DND-41 (cell line): ENCODE results near the gene NDUFB2.

Experiments used
- ATAC-seq: fragments of 200-7000 bp; cut with Tn5 transposase; 3 replicates; pipeline ENCODE4 v1.9.1; 2021; ENCODE audit warnings: low read depth; ENCODE audit not compliant: insufficient read depth
- DNase-seq: peaks from one replicate; pipeline ENCODE4 v3.0.0-alpha.2; 2020
- H2AFZ ChIP-seq: 2 replicates; pipeline ENCODE4 v1.6.0; 2012; ENCODE audit warnings: low read depth, low read length
- H3K27ac ChIP-seq: 2 replicates; pipeline ENCODE4 v1.5.1; 2012; ENCODE audit warnings: low read length, inconsistent platforms
- H3K27me3 ChIP-seq: fragments of 200-600 bp; sonication (generic); 2 replicates; pipeline ENCODE4 v1.6.0; 2012; ENCODE audit warnings: low read length, mild to moderate bottlenecking, inconsistent platforms; ENCODE audit not compliant: insufficient read depth, poor library complexity
- H3K36me3 ChIP-seq: 2 replicates; pipeline ENCODE4 v1.5.1; 2012; ENCODE audit warnings: low read length, inconsistent platforms; ENCODE audit not compliant: insufficient read depth
- H3K4me1 ChIP-seq: 2 replicates; pipeline ENCODE4 v1.5.1; 2012; ENCODE audit warnings: mild to moderate bottlenecking, low read length; ENCODE audit not compliant: insufficient read depth
- H3K4me2 ChIP-seq: 2 replicates; pipeline ENCODE4 v1.6.0; 2012; ENCODE audit warnings: mild to moderate bottlenecking, moderate library complexity, low read length, inconsistent platforms; ENCODE audit not compliant: insufficient read depth
- H3K4me3 ChIP-seq, 2 experiments: fragments of 200-600 bp in 1 of 2; shearing (Covaris generic) in 1 of 2; 2 replicates each; pipeline ENCODE4 v1.5.1; 2012 to 2016; ENCODE audit warnings: inconsistent platforms in 2 of 2, low read length in 2 of 2, mild to moderate bottlenecking in 2 of 2, low read depth in 1 of 2, moderate library complexity in 1 of 2
- H3K79me2 ChIP-seq: 2 replicates; pipeline ENCODE4 v1.6.0; 2012; ENCODE audit warnings: low read length, inconsistent platforms; ENCODE audit not compliant: insufficient read depth
- H3K9ac ChIP-seq: 2 replicates; pipeline ENCODE4 v1.6.0; 2012; ENCODE audit warnings: low read depth, mild to moderate bottlenecking, inconsistent platforms, low read length, moderate library complexity
- H3K9me3 ChIP-seq: 2 replicates; pipeline ENCODE4 v1.5.1; 2012; ENCODE audit warnings: low read length, moderate library complexity, mild to moderate bottlenecking, inconsistent platforms; ENCODE audit not compliant: insufficient read depth, severe bottlenecking
- H4K20me1 ChIP-seq: 2 replicates; pipeline ENCODE4 v1.6.0; 2012; ENCODE audit warnings: low read length; ENCODE audit not compliant: insufficient read depth
- EZH2 ChIP-seq: IDR thresholded peaks from 3 replicates; pipeline ENCODE4 v1.6.1; 2012; ENCODE audit warnings: borderline replicate concordance, low read depth, mild to moderate bottlenecking, moderate library complexity, low read length, inconsistent platforms; ENCODE audit not compliant: severe bottlenecking
- TF ChIP-seq, protein P1 (sequence below): IDR thresholded peaks from 2 replicates; pipeline ENCODE4 v1.5.1; 2012; ENCODE audit warnings: borderline replicate concordance, low read length, moderate library complexity, mild to moderate bottlenecking; ENCODE audit not compliant: poor library complexity, severe bottlenecking; ENCODE audit errors: extremely low read depth

NDUFB2 gene

DNA sequence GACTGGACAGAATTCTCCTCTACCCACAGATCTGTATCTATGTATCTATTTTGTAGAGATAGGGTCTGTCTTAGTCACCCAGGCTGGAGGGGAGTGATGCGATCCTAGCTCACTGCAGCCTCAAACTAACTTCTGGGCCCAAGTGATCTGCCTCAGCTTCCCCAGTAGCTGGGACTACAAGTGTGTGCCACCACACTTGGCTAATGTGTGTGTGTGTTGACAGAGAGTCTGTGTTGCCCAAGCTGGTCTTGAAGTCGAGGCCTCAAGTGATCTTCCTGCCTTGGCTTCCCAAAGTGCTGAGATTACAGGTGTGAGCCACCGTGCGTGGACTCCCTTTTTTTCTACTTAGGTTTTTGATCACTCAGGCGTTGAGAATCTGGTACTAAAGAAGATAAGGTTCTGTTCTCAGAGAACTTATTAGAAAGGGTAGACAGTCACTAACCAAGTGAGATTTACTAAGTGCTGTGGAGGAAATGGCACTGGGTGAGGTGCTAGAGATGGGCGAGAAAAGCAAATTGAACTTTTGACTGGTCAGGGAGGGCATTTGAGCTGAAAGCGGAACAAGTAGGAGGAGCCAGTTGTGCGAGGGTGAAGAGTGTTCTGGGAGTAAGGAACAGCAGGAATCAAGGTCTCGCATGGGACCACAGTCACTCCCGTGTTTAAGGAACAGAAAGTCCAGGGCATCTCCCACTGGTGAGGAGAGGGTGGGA is 18.0 kb downstream of the NDUFB2 start:
- Histone ChIP-seq H3K9me3 (no peaks in the 10 kb centered on the region), H3K27ac (no peak overlapping the region), H2AFZ (no peak overlapping the region), H3K4me3 (no peak overlapping the region), H3K79me2 (no peaks in the 10 kb centered on the region), H3K4me1 (no peaks in the 10 kb centered on the region), H3K4me2 (no peak overlapping the region), H3K27me3 (no peaks in the 10 kb centered on the region), H3K9ac (no peak overlapping the region), H3K36me3 (peaks cover 4% of the 10 kb centered on the region; the same call in 1 of the 2 replicates), H4K20me1 (no peaks in the 10 kb centered on the region)
- TF ChIP-seq, protein P1, sequence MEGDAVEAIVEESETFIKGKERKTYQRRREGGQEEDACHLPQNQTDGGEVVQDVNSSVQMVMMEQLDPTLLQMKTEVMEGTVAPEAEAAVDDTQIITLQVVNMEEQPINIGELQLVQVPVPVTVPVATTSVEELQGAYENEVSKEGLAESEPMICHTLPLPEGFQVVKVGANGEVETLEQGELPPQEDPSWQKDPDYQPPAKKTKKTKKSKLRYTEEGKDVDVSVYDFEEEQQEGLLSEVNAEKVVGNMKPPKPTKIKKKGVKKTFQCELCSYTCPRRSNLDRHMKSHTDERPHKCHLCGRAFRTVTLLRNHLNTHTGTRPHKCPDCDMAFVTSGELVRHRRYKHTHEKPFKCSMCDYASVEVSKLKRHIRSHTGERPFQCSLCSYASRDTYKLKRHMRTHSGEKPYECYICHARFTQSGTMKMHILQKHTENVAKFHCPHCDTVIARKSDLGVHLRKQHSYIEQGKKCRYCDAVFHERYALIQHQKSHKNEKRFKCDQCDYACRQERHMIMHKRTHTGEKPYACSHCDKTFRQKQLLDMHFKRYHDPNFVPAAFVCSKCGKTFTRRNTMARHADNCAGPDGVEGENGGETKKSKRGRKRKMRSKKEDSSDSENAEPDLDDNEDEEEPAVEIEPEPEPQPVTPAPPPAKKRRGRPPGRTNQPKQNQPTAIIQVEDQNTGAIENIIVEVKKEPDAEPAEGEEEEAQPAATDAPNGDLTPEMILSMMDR = no peak
- TF ChIP-seq EZH2 = no peak
- ATAC-seq = no peak
- no peak for DNase-seq

DNA sequence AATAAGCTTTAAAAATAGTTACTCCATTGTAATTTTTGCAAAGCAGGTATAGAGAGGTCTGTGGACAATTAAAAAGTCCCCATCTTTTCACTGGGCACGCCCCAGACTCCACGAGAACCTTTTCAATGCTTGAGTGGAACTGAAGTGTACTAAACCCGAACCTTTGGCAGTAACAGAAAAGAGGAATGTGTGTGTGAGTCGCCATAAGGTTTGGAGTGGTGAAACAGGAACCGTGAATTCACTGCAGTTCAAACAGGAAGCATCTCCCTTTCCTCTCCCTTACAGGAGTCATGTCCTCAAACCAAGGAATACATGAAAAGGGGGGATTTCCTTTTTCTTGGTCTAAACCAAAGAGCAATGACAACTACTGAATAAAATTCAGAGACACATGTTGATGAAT is 23.2 kb downstream of the NDUFB2 start:
- no peaks in the 10 kb centered on the region for H3K27me3 ChIP-seq
- H3K27ac ChIP-seq = no peak overlapping the region
- no peaks in the 10 kb centered on the region for H3K4me1 ChIP-seq
- ATAC-seq (no peak), DNase-seq (no peak)
- H3K79me2 ChIP-seq = no peaks in the 10 kb centered on the region
- H3K9me3 ChIP-seq = no peaks in the 10 kb centered on the region
- H2AFZ ChIP-seq = no peak overlapping the region
- H3K36me3 ChIP-seq = peaks cover 5% of the 10 kb centered on the region; the same call in 1 of the 2 replicates
- no peaks in the 10 kb centered on the region for H4K20me1 ChIP-seq
- TF ChIP-seq EZH2 = no peak
- TF ChIP-seq, protein P1 = no peak
- H3K4me2 ChIP-seq = no peak overlapping the region
- H3K4me3 ChIP-seq = no peak overlapping the region
- no peak overlapping the region for H3K9ac ChIP-seq

DNA sequence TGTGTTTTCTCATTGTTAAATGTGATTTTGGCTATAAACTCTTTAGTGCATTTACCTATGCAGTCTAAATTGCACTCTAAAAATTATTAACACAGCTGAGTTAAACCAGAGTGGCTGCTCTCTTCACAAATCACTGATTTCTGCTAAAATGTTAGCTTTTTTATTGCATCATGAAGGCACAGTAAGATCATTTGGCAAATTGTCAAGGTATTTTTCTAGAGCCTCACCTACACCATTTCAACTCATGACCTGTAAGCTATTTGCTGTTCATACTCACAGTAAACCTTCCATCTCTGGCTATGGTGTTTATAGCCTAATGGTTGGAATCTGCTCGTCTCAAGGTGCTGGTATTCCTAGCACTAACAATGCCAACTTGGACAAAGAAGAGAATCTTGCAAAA is 25.7 kb downstream of the NDUFB2 start:
- DNase-seq = no peak
- TF ChIP-seq EZH2 = no peak
- TF ChIP-seq, protein P1 = no peak
- no peak overlapping the region for H3K27ac ChIP-seq

More for the DNA sequence above, 25.7 kb downstream of the NDUFB2 start:
- ATAC-seq = no peak
- no peak overlapping the region for H3K9ac ChIP-seq
- no peak overlapping the region for H3K4me3 ChIP-seq
- peaks cover 14% of the 10 kb centered on the region for H3K36me3 ChIP-seq
- H3K4me2 ChIP-seq = no peak overlapping the region
- H2AFZ ChIP-seq = no peak overlapping the region
- no peaks in the 10 kb centered on the region for H3K27me3 ChIP-seq
- H3K9me3 ChIP-seq = no peaks in the 10 kb centered on the region
- H4K20me1 ChIP-seq = no peaks in the 10 kb centered on the region
- H3K4me1 ChIP-seq = no peaks in the 10 kb centered on the region
- H3K79me2 ChIP-seq = no peaks in the 10 kb centered on the region
